Measurements from ENCODE around the gene KCTD11.

- TF ChIP-seq, protein P1, sequence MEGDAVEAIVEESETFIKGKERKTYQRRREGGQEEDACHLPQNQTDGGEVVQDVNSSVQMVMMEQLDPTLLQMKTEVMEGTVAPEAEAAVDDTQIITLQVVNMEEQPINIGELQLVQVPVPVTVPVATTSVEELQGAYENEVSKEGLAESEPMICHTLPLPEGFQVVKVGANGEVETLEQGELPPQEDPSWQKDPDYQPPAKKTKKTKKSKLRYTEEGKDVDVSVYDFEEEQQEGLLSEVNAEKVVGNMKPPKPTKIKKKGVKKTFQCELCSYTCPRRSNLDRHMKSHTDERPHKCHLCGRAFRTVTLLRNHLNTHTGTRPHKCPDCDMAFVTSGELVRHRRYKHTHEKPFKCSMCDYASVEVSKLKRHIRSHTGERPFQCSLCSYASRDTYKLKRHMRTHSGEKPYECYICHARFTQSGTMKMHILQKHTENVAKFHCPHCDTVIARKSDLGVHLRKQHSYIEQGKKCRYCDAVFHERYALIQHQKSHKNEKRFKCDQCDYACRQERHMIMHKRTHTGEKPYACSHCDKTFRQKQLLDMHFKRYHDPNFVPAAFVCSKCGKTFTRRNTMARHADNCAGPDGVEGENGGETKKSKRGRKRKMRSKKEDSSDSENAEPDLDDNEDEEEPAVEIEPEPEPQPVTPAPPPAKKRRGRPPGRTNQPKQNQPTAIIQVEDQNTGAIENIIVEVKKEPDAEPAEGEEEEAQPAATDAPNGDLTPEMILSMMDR (IDR thresholded peaks at IDR 0.05; ENCODE audit: low read depth, low read length, missing input control), result no peak
- no peak for TF ChIP-seq ATF3 (IDR thresholded peaks at IDR 0.05)
- no peak for TF ChIP-seq TAF1 (conservative IDR thresholded peaks at IDR 0.05)
- TF ChIP-seq SP1 (IDR thresholded peaks at IDR 0.05), result no peak
- TF ChIP-seq HNF4A (conservative IDR thresholded peaks at IDR 0.05), result no peak
- TF ChIP-seq, protein P2, sequence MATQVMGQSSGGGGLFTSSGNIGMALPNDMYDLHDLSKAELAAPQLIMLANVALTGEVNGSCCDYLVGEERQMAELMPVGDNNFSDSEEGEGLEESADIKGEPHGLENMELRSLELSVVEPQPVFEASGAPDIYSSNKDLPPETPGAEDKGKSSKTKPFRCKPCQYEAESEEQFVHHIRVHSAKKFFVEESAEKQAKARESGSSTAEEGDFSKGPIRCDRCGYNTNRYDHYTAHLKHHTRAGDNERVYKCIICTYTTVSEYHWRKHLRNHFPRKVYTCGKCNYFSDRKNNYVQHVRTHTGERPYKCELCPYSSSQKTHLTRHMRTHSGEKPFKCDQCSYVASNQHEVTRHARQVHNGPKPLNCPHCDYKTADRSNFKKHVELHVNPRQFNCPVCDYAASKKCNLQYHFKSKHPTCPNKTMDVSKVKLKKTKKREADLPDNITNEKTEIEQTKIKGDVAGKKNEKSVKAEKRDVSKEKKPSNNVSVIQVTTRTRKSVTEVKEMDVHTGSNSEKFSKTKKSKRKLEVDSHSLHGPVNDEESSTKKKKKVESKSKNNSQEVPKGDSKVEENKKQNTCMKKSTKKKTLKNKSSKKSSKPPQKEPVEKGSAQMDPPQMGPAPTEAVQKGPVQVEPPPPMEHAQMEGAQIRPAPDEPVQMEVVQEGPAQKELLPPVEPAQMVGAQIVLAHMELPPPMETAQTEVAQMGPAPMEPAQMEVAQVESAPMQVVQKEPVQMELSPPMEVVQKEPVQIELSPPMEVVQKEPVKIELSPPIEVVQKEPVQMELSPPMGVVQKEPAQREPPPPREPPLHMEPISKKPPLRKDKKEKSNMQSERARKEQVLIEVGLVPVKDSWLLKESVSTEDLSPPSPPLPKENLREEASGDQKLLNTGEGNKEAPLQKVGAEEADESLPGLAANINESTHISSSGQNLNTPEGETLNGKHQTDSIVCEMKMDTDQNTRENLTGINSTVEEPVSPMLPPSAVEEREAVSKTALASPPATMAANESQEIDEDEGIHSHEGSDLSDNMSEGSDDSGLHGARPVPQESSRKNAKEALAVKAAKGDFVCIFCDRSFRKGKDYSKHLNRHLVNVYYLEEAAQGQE (IDR thresholded peaks at IDR 0.05), result no peak
- TF ChIP-seq, protein P3, sequence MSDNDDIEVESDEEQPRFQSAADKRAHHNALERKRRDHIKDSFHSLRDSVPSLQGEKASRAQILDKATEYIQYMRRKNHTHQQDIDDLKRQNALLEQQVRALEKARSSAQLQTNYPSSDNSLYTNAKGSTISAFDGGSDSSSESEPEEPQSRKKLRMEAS (IDR thresholded peaks at IDR 0.05), result no peak
- TF ChIP-seq RXRA (IDR thresholded peaks at IDR 0.05), result no peak
- no peak for TF ChIP-seq JUND (IDR thresholded peaks at IDR 0.05)
Observed at GRCh38 chr17:7317161-7317803, 34.7 kb upstream of the KCTD11 start.

All from liver (tissue), 3 donors.